HPDE6-E6E7 (cell line): Measurements from ENCODE around the gene SCAMP4.

Experiments used
- DNase-seq: peaks from one replicate; pipeline ENCODE4 v3.0.0; 2011; ENCODE audit warnings: missing footprints; ENCODE audit errors: extremely low spot score

Gene SCAMP4

GRCh38 chr19:1956868-1957492 is 51.8 kb downstream of the SCAMP4 start:
- DNase-seq: no peak

GRCh38 chr19:1957562-1958248 is 52.5 kb downstream of the SCAMP4 start:
- DNase-seq: no peak

- no peak for DNase-seq
Measured at GRCh38 chr19:1959928-1960589, 54.9 kb downstream of the SCAMP4 start.

- DNase-seq: no peak
Measured at GRCh38 chr19:1961000-1961883, 56.0 kb downstream of the SCAMP4 start.

GRCh38 chr19:1962674-1963073 is 57.5 kb downstream of the SCAMP4 start:
- DNase-seq: no peak

GRCh38 chr19:1967087-1967608 is 61.9 kb downstream of the SCAMP4 start:
- no peak for DNase-seq

GRCh38 chr19:1968279-1969175 is 63.3 kb downstream of the SCAMP4 start:
- no peak for DNase-seq

- DNase-seq: no peak
Measured at GRCh38 chr19:1969176-1970002, 64.2 kb downstream of the SCAMP4 start.

- DNase-seq: no peak
Measured at GRCh38 chr19:1970003-1970805, 65.0 kb downstream of the SCAMP4 start.

- no peak for DNase-seq
Measured at GRCh38 chr19:1970806-1971502, 65.8 kb downstream of the SCAMP4 start.

- DNase-seq: no peak
Measured at GRCh38 chr19:1974381-1975161, 69.4 kb downstream of the SCAMP4 start.

- no peak for DNase-seq
Measured at GRCh38 chr19:1975162-1975480, 69.9 kb downstream of the SCAMP4 start.
